ENCODE measurements around the gene PCBP3.

PCBP3 gene

DNA sequence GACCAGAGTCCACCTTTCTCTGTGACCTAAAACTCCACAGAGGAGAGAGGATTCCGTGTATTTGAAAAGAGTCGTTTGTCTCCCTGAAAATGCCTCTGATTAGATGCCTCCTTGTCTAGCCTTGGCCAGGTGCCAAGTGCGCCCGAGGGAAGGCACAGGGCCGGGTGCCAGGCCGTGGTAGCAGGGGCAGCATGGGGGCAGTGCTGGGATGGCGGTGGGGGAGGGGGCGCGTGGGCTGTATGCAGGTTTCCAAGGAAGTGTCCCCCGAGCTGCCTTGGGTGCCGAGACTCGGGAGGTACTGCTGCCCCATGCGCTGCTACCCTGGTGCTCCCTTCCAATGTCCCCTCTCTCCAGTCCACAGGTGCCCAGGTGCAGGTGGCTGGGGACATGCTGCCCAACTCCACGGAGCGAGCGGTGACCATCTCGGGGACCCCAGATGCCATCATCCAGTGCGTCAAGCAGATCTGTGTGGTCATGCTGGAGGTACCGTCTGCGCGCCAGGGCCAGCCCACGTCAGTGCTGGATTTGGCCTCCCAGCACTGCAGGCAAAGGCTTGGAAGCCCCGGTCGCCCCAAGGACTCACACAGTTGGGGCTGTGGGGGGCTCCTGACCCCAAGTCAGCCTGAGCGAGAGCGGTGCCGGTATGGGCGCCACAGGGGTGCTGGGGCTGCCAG, 267.2 kb downstream of the PCBP3 start:
- DNase-seq (ENCODE audit: extremely low spot score, insufficient read length, low read depth) = no peak
- FAIRE-seq = no peak

DNA sequence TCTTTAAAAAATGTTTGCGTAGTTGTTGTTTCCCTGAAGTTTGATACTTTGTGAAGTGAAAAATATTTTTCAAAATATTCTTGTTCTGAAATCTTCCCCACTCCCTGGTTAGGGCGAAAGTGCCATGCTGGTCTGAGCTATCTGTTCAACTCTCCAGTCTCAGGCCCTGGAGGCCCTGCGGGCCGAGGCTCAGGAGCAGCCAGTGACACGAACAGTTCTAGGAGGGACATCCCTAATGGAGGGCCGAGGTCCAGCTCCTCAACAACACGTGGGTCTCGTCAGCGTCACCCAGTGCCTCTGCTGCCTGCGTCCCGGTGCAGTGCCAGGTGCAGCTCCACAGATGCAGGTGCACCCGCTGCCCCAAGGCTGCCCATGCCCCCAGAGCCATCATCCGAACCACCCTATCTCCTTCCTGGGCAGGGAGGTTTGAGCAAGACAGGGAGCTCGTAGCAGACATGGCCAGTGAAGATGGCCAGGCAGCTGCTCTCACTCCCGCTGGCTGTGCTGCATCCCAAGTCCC, 268.3 kb downstream of the PCBP3 start:
- DNase-seq (ENCODE audit: extremely low spot score, insufficient read length, low read depth) (no peak), FAIRE-seq (no peak)

DNA sequence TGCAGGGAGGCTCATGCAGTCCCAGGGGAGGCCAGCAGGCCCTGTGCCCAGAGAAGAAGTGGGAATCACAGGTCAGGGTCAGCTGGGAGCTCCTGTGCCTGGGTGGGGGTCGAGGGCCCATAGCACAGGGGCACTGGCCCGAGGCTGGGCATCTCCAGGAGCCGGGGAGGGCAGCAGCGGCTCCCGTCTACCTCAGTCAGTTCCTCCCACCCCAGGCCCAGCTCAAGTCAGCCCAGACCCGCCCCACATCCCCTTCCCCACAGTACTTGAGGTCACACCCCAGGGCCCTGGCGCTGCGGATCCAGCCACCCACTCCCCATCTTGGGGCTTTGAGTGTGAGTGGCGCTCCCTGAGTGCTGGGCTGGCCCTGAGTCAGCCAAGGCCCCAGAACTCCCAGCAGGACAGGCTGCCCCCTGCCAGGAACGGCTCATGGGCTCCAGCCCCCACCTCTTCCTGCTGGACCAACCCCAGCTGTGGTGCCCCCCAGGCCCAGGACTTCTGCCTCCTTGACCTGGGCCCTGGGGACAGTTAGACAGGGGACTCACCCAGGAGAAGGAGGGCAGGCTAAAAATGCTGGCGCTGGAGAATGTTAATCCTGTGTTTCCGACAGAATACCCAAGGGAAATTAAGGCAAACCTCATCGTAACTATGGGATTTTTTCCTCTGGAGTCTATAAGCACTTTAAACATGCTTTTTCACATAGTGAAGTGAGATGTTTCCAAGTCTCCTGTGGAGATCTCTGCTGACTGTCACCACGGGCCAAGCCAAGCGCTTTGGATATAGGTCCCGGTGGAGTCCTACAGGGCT, 269.3 kb downstream of the PCBP3 start:
- DNase-seq (ENCODE audit: extremely low spot score, insufficient read length, low read depth) (no peak), FAIRE-seq (no peak)

DNA sequence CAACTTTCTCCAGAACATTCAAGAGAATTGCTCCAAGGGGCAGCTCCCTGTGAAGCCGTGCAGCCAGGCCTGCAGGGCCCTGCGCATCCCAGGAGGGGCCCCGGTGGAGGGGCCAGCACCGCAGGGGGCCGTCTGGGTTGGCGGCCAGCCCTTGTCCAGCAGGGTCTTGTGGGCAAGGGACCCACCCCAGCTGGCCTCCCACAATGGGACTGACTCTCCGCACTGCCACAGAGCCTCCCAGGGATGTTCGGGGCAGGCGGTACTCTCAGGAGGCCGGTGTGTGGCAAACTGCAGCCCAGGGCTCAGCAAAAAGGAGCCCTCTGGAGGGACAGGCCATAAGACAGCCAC, 269.9 kb downstream of the PCBP3 start:
- DNase-seq (ENCODE audit: extremely low spot score, insufficient read length, low read depth) (no peak), FAIRE-seq (no peak)

DNA sequence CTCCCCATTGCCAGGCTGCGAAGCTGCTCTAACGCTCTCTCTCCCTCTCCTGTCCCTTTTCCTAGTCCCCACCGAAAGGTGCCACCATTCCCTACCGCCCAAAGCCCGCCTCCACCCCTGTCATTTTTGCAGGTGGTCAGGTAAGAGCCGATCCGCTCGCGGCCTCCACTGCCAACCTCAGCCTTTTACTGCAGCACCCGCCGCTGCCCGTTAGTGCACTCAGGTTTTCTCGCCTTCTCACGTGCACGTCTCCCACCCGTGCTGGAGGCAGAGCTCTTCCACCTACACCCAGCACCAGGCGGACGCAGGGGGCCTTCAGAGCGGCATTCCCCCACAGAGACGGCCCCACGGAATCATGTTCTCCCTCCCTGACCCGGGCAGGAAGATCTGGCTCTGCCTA, 270.4 kb downstream of the PCBP3 start:
- DNase-seq (ENCODE audit: extremely low spot score, insufficient read length, low read depth) = no peak
- no peak for FAIRE-seq

DNA sequence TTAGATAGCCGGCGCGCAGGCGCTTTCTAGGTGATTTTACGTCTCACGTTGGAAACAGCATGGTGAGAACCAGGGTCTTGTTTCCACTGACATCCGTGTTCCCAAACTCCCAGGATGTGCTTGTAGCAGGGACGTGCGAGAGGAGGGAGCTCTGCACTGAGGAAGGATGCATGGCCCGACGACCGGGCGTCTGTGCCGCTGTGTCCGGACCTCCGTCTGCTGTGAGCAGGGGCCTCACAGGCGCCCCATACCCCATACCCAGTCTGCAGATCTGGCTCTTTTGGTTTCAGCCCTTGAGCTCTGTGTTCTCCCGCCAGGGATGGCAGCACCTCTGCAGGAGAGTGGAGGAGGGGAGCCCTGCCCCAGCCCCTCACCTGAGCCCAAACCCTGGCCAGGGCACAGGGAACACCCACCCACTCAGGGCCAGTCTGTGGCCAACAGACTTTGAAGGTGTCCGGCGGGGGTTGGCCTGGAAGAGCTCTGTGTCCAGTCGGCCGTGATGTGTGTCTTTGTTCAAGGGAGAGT, 270.9 kb downstream of the PCBP3 start:
- no peak for FAIRE-seq

DNA sequence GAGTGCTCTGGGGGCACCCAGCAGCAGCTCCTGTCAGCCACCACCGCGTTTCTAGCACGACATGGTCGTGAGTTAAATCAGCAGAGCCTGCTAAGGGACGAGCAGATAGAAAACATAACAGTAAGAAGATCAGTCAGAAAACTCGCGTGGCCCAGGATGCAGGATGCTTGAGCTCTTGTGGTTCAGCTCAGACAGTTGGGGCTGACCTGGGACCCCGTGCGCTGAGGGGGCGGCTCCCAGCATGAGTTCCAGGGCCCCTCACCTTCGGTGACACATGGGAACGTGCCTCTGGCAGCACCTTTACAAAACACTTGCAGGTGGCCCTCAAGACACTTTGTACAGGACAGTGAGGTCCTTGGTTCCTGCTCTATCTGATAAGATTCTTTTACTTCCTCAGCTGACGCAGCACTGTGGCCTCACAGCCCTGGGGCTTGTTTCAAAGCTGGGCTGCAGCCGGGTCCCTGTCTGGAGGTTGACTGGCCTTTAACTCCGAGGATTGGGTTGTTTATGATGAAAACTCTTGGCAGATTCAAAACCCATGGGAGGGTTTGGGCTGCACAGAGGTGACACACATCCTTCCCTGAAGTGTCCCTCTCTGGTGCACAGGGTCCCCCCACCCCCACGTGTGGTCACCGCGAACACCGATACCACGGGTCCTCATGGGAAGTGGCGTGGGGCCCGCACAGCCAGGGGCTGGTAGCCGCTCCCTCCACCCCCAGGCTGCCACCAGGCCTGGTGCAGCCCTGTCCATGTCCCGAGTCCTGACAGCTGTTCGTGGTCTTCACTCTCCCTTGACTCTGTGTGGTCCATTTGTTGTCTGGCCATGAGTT, 272.7 kb downstream of the PCBP3 start:
- DNase-seq (ENCODE audit: extremely low spot score, insufficient read length, low read depth) (no peak), FAIRE-seq (no peak)

More for the DNA sequence above, 270.9 kb downstream of the PCBP3 start:
- no peak for DNase-seq (ENCODE audit: extremely low spot score, insufficient read length, low read depth)

DNA sequence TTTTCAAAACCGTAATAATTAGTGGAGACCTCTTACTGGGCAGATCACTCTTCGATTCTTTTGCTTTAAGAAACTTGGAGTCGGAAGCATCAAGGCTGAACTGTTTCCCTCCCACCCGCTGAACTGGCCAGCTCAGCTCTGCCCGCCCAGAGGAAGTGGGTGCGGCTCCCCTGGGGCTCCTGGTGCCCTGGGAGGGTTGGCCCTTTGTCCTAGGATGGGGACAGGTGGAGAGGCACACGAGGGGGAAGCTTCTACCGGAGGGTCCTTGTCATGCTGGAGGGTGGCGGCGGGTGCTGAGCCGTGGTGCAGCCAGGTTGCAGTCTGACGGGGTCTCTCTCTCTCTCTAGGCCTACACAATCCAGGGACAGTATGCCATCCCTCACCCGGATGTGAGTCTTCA, 273.7 kb downstream of the PCBP3 start:
- FAIRE-seq = no peak
- no peak for DNase-seq (ENCODE audit: extremely low spot score, insufficient read length, low read depth)

DNA sequence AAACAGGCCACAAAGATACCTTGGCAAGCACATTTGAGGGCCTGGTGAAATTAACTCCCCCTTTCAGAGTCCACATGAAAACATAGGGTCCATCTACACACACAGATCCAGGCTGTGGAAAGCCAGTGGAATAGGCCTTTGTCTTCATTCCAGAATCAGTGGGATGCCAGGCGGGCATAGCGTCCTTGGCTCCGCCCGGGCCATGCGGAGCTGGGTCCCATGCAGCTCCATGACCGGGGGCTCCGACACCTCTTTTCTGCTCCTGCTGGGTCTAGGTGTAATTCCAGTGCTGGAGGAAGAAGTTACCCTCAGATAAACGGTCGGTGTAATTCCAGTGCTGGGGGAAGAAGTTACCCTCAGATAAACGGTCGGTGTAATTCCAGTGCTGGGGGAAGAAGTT, 274.5 kb downstream of the PCBP3 start:
- DNase-seq (ENCODE audit: extremely low spot score, insufficient read length, low read depth) = no peak
- FAIRE-seq = no peak

DNA sequence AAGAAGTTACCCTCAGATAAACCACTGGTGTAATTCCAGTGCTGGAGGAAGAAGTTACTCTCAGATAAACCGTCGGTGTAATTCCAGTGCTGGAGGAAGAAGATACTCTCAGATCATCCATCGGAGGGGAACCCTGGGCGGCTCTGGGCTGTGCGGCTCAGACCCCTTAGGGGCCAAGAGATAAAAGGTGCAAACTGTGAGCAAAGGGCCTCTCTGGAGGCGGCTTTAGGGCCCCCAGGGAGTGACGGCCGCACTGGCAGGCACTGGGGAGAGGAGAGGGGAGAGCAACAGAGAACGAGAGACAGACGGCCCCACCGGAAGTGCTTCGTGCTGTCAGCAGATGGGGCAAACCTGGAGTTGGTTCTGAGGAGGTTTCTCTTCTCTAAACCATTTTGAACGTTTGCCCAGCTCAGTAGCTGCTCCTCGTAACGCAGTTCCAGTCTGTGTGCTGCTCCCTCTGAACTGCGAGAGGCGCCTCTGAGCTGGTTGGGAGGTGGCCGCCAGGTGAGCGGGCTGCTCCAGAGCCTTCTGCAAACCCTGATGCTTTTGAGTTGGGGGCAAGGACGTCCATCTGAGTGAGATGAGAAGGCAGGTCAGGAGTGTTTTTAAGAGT, 275.4 kb downstream of the PCBP3 start:
- DNase-seq (ENCODE audit: extremely low spot score, insufficient read length, low read depth) = no peak
- no peak for FAIRE-seq

DNA sequence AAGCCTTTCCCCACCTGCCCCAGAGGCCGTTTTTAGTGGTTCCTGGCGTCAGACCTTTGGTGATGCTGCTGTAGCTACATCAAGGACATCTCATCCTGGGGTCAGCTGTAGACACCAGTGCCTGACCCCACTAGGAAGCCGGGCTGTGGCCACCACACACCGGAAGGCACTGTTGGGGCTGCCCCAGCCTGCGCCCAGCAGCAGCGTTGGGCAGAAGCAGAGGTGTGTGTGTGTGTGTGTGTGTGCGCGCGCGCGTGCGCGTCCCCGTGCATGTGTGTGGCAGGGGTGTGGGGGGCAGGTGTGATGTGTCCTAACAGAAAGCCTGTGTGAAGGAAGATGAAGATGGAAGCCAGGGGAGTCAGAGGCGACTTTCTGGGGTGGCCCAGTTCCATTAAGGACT, 276.1 kb downstream of the PCBP3 start:
- no peak for DNase-seq (ENCODE audit: extremely low spot score, insufficient read length, low read depth)
- FAIRE-seq = no peak

DNA sequence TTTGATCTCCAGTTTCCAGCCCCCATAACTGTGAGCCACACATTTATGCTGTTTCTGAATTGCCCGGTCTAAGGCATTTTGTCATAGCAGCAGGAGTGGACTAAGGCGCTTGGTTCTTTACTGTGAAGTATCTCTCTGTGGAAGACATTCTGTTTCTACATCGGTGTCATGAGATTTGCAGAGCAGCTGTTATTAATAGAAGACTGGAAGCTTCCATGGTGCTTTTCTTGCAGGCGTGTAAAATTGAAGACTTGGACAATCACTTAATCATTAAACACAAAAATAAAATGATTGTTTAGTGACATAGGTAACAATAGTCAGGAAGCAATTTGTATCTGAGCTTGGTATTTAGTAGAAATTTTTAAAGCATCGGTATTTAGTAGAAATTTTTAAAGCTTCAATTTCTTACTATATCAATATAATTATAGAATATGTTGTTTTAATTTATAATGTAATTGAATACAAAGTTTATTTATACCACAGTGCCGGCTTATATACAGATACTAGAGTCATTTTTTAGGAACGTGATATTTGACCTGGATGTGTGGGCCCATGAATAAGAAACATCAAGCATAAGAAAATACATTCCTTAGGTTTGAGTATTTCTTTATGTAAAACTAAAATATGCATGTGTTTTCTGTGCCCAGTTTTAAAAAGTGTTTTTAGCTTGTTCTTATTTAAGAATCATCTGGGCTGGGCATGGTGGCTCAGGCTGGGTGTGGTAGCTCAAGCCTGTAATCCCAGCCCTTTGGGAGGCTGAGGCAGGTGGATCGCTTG, 277.5 kb downstream of the PCBP3 start:
- FAIRE-seq = no peak

DNA sequence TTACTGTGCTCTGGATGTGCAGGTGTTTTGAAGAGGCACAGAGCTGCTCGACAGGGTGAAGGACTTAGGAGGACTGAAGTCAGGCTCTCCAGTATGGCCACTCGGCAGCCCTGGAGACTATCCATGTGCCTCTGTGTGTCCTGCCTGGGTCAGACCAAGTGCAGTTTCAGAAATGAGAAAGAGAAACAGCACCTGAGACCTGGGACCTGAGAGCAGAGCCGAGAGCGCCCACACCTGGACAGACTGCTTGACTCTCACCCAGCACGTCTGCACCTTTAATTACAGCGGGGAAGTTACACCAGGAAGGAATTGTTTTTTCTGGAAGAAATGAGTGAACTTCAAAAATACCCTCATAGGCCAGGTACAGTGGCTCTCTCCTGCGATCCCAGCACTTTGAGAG, 278.4 kb downstream of the PCBP3 start:
- no peak for FAIRE-seq
- DNase-seq (ENCODE audit: extremely low spot score, insufficient read length, low read depth) = no peak

More for the DNA sequence above, 277.5 kb downstream of the PCBP3 start:
- DNase-seq (ENCODE audit: extremely low spot score, insufficient read length, low read depth) = no peak

DNA sequence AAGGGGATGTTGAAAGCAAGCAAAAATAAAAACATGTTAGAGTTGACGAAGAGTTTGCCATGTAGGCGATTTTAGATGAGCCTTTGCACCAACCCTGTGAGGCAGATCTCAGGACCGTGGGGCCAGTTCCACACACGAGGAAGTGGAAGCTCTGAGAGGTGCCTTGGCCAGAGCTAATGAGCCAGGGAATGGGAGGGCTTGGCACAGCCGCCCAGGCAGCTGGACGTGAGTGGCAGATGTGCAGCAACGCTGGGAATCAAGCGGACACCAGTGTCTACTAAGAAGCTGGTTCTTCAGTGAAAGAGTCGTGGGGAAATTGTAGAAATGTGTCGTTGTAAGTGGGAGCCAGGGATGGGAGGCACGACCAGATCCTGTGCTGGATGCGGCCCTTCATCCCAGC, 279.1 kb downstream of the PCBP3 start:
- FAIRE-seq = no peak

DNA sequence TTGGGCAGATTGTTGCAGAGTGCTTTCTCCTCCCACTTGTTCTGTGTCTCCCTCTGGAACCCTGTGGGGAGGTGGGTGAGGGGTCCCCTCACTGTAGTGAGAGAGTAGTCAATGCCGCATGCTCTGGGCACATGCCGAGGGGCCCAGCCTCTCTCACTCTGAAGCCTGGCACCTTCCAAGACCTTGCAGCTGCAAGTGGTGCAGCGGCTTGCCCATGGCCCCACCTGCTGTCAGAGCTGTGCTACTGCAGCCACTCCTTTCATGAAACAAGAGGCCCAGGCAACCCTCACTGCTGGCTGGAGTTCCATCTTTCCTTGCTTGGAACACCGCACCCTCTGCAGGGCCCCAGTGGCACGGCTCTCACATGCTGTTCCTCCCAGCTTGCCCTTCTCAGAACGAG, 279.6 kb downstream of the PCBP3 start:
- FAIRE-seq (no peak), DNase-seq (ENCODE audit: extremely low spot score, insufficient read length, low read depth) (peak; percentile 22)

More for the DNA sequence above, 279.1 kb downstream of the PCBP3 start:
- DNase-seq (ENCODE audit: extremely low spot score, insufficient read length, low read depth) = no peak

DNA sequence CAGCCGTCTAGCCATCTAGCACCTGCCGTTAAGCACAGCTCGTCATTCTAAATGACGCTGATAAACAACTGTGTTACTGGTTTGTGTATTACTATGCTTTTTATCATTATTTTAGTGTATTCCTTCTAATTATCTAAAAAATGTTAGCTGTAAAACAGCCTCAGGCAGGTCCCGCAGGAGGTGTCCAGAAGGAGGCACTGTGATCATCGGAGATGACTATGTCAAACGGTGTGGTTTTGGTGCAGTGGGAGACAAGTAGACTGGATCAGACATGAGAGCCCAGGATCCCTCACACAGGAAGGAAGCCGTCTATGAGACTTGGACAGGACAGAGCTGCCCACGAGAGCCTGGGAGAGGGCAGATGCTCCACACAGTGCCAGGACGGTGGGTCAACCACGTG, 282.8 kb downstream of the PCBP3 start:
- FAIRE-seq = no peak

DNA sequence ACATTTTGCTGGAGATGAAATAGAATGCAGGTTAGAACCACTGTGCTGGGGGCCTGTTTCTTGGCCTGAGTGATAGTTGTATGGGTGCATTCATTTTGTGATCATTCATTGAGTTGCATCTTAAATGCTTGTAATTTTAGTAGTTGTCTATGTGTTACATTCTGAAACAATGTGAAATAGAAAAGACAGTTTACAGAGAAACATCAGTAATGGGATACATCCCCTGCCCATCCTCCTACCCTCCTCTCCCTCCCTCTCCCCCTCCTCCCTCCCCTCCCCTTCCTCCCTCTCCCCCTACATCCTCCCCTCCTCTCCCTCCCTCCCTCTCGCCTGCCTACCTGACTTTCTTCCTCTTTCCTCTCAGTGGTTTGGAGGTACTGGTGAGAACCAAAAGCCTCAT, 283.5 kb downstream of the PCBP3 start:
- no peak for FAIRE-seq
- no peak for DNase-seq (ENCODE audit: extremely low spot score, insufficient read length, low read depth)

More for the DNA sequence above, 282.8 kb downstream of the PCBP3 start:
- DNase-seq (ENCODE audit: extremely low spot score, insufficient read length, low read depth) = no peak

DNA sequence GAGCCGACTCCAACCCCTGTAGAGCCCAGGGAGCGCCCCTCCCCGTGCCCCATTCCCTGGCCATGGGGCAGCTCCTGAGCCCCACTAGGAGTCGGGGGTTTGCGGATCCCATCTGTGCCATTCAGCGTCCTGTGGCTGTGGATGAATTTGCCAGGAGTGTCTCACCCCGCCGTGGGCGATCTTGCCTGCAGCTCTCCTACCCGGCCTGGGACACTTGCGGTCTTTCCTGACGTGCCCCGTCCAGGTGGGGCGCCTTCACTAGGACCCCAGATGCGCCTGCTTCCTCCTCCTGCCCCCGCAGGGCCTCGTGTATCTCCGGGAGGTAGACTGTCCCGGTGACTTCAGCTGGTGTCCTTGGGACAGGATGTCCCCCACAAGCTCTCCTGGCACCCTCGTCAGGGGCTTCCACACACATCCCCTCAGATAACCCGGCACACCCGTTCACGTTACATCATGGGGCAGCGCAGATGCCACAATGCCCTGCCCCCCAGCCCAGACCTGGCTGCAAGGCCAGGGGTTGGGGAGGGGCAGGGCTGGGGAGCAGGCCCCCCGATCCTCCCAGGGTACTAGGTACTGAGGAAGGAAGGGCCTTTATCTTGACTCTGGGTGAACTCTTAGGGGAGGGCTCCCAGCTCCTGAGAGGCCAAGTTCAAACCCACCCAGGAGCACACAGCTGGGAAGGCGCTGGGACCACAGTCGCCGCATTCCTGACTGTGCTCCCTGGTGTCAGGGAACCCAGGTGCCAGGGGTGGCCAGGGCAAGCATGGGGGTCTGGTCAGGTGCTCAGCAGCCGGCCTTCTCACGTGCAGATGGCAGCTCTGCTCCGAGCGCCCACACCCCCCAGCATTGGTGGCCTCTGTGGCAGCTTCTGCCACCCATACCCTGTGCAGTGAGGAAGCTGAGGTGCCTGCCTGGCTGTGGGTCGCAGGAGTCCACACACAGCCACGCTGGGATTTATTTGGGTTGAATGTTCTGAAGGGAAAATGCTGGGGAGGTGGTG, 284.6 kb downstream of the PCBP3 start:
- DNase-seq (ENCODE audit: extremely low spot score, insufficient read length, low read depth) = no peak
- no peak for FAIRE-seq

Measured in GM18507 (cell line).